Vagina (tissue), 2 donors: ENCODE data around the gene PEPD.

ENCODE experiments used
- CTCF ChIP-seq, 3 experiments: fragments of 450-650 bp in 2 of 3; fragments of 200-600 bp in 1 of 3; sonication (generic) in 1 of 3; IDR thresholded peaks; one replicate each; pipeline ENCODE4 v1.5.1; 2017 to 2019; ENCODE audit warnings: antibody characterized with exemption in 3 of 3, mild to moderate bottlenecking in 2 of 3, moderate library complexity in 2 of 3
- POLR2A ChIP-seq, 2 donors: fragments of 450-650 bp; IDR thresholded peaks; one replicate each; pipeline ENCODE4 v1.6.1; 2017; ENCODE audit warnings: antibody characterized with exemption in 2 of 2, mild to moderate bottlenecking in 2 of 2, moderate library complexity in 2 of 2

DNA sequence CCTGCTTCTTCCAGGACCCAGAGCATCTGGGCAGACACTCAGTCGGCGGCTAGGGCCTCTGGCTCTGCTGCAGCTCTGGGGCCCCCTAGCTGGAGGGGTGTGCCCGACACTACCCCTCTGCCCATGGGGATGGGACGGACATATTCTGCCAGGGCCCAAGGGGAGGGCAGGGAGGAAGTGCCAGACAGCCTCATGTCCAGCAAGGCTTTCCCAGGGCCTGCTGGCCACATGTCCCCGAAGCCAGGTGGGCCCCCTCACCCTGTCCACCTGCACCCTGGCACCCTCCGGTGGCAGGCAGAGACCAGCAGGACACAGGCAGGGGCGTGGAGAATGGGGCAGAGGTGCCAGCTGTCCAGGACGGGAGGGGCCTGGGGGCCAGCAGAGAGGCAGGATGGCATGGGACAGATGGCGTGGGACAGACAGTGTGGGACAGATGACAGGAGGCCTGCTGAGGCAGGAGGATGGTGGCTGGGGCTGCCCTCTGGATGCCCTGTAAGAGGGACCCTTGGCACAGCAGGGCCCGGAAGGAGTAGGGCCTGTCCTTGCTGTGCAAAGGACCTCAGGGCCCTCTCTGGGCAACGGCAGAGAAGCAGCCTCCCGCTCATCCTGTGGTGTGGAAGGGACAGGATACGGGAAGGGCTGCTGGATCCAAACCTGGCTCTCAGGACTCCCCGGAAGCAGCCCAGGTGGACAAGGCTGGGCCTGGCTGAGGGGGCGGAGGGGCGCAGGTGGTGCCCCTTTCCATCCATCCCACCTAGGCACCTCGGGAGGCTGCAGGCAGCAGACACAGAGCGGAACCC, 119.0 kb downstream of the PEPD start:
- TF ChIP-seq POLR2A (IDR thresholded peaks at IDR 0.05) (no peak), CTCF (IDR thresholded peaks at IDR 0.05) (no peak)
